GM18907 (cell line): Measurements from ENCODE around the gene SLC16A8.
"Not testable (repeated sequence)": the region's sequence is repeated elsewhere in the genome, so short reads cannot be mapped to it uniquely, and the experiment has no call there.

ENCODE experiments used
- ATAC-seq: cut with Tn5 transposase; IDR thresholded peaks from one replicate; pipeline ENCODE4 v1.9.1; 2021; ENCODE audit warnings: mild to moderate bottlenecking, moderate library complexity; ENCODE audit not compliant: unreplicated experiment

The SLC16A8 gene

GRCh38 chr22:38051261-38051660, 32.7 kb downstream of the SLC16A8 start:
- ATAC-seq, result no peak

- ATAC-seq, result no peak
Measured at GRCh38 chr22:38050720-38051119, 33.3 kb downstream of the SLC16A8 start.

GRCh38 chr22:38049812-38050619, 34.0 kb downstream of the SLC16A8 start:
- ATAC-seq, result no peak

DNA sequence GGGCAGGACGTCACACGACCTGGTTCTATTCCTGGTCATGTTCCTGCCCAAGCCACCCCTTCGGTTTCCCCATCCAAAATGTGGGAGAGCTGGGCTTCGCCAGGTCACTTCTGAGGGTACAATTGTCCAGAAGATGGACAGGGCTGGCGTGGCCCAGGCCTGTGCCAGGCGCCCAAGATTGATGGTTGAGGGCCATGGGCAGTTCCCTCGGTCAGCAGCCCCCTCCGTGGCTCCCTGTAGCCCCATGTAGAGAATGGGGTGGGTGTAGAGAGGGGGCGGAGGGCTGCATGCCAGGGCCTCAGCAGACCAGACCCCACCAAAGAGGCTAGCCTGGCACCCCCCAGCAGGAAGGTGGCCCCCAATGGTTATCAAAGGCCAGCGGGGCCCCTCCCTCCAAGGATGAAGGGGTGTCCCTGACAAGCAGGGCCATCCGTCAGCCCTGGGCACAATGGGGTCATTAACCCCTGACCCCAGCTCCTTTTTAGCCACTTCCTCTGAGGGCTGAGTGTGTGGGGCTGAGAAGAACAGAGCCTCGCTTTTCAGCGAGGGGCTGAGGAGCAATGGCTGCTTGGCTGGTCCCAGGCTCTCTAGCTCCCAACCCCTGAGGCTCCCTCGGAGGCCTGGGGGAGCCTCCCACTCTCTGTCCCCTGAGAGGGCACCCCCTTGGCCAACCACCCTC, 37.8 kb downstream of the SLC16A8 start:
- no peak for ATAC-seq

DNA sequence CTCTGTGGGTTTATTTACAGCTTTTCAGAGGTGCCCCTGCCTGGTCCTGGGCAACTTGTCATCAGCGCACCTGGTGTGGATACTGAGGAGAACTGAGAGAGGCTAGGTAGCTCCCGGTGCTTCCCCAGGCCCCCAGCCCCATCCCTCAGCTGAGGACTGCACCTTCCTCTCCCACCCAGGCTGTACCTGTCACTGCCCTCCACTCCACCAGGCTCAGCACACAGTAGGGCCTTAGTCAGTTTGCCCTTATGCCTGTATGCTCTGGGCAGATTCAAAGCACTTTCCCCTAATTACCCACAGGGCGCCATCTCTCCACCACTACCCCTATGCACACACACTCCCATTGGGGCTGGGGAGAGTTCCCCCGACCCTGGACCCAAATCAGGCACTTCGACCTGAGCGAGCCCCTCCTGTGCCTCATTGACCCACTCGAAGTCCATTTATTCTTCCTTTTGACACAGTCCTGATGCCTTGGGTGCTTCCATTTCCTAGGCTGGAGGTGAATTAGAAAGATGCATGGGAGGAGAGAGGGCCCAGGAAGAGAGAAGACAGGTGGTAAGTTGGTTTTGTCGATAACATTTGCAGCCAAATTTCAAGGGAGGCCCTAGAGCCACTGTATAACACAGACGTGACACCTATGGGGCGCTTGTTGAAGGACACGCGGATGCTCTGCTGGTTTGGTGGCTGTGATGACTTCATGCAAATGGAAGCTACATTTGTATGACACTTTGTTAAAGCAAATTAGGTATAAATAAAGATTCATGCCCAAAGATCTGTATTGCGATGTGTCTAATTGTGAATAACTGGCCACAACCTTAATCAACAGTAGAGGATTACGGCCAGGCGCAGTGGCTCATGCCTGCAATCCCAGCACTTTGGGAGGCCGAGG, 40.6 kb downstream of the SLC16A8 start:
- no peak for ATAC-seq

- ATAC-seq, result no peak
Measured at GRCh38 chr22:38042488-38042790, 41.5 kb downstream of the SLC16A8 start.

- ATAC-seq, result no peak
Measured at GRCh38 chr22:38041760-38042487, 42.1 kb downstream of the SLC16A8 start.

DNA sequence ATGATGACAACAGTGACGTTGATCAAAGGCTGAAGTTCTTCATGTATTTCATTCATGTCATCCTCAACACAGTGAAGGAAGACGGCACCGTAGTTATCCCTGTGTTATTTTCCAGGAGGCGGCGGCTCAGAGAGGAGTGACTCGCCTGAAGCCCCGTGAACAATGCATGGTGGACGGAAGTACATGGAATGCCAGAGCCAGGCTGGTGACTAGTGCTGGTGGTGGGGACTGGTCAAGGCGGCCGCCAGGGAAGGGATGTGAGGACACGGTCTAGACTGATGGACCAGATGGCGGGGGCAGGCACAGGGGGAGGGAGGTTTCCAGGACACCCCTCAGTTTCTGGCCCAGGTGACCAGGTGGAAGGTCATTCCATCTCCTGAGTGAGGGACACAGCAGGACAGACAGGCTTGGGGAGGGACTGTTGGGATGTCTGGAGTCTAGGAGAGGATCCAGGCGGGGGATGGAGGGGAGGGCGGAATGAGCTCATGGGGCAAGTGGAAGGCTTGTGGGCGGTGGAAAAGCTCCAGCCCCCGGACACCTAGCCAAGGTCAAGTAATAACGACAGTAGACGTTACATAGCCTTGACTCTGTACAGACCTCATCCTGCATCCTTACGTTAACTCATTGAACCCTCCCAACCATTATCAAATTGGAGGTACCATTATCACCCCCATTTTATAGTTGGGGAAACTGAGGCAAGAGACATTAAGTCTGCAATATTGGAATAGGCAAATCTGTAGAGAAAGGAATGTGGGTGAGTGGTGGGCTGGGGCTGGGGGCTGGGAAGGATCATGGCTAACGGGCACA, 42.8 kb downstream of the SLC16A8 start:
- no peak for ATAC-seq

DNA sequence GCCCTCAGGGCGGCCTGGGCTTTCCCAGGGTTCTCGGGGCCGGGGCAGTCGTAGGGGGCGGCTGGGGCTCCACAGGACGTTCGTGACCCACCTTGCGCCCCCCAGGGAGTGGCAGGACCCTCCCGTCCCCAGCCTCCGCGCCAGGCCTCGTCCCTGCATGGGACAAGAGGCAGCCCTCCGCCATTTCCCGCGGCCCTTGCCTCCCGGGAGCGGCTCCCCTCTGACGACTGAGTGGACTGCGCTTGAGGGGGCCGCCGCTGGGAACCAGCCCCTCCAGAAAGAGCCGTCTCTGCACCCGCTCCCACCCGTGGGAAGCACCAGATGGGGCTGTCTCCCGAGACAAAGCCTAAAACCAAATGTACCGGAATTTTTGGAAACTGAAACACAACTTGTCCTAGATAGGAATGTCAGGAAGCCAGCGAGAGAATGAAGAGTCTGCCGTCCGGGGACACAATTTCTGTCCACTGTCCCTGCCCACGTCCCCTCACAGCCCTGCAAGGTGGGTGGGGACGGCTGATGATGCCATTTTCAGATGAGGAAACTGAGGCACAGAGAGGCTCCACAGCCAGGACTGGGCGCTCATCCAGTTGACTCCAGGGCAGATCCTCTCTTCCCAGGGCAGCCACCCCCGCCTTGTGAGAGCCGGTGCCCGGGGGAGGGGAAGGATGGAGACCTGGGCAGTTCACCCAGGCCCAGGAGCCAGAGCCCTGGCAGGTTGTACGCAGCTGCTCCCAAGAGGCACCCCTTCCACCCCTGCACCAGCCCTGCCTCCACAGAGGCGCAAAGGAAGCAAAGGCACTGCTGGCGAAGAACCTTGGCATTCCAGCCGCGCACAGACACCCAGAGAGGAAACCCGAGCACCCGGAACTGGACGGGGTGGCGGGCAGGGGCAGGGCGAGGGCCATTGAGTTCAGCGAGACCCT, 44.8 kb downstream of the SLC16A8 start:
- no peak for ATAC-seq

DNA sequence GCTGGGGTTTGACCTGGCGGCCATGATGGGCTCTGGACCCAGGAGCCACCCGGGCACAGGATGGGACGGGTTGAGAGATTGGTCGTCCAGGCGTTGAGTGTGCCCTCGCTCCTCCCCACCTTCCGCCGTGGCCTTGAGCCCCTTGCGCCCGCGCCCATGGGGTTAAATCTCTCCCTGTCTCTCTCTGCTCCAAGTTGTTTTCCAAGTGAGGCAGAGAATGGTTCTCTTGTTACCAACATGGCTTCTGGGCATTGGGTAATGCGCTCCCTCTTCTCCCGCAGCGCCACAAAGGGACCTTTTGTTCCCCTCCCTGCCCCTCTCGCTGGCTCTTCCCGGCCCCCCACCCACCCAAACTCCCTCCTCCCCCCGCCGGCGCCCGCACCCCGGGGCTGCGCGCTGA, 45.6 kb downstream of the SLC16A8 start:
- no peak for ATAC-seq

- not testable (repeated sequence) for ATAC-seq
Measured at GRCh38 chr22:38037367-38038150, 46.4 kb downstream of the SLC16A8 start.

DNA sequence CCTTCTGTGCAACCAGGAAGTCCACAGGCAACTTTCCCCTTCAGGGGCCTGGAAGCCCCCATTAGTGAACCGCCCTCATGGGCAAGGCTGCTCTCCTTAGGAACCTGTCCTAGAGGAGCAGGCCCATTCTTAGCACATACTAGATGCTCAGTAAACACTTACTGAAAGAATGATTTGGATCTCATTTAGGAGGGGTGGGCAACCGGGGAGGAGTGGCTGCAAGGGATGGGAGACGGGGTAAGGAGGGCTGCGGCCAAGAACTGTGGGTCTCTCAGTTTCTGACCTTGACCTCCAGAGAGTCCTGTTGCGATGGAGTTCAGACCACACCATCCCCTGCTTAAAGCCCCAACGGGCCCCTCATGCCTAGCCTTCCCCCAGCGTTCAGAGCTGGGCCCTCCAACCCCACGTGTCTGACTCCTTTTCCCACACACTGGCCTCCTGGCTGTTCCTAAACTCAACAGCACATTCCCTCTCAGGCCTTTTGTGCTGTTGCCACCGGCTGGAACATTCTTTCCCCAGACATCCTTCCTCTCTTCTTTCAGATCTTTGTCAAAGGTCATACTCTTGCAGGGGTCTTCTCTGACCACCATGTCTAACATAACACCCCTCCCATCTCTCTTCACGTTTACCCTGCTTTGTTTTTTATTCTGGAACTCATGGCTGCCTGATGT, 47.5 kb downstream of the SLC16A8 start:
- no peak for ATAC-seq

- no peak for ATAC-seq
Measured at GRCh38 chr22:38035530-38035885, 48.5 kb downstream of the SLC16A8 start.

- ATAC-seq, result no peak
Measured at GRCh38 chr22:38034884-38035529, 49.0 kb downstream of the SLC16A8 start.

- ATAC-seq, result no peak
Measured at GRCh38 chr22:38034278-38034882, 49.6 kb downstream of the SLC16A8 start.

GRCh38 chr22:38033522-38034277, 50.3 kb downstream of the SLC16A8 start:
- no peak for ATAC-seq
